H1 (cell line): ENCODE data around the gene MEF2A. TPM values are rescaled to one million over a fixed set of nuclear protein-coding genes. Genes with fewer than 3 reads are reported as not detected.

Experiments
- TBP ChIP-seq: IDR thresholded peaks from 2 replicates; pipeline ENCODE4 v1.6.1; 2011; ENCODE audit warnings: low read depth, low read length, improper control_type of control experiment
- polyA plus RNA-seq, 7 experiments: library from polyadenylated mRNA; depleted of rRNA in 3 of 7; stranded (reverse) in 5 of 7; unstranded in 2 of 7; fragments of >200 nt in 5 of 7; fragments of 200-250 nt in 2 of 7; gene quantifications; 1 replicate in 5 of 7; 2 replicates in 1 of 7; 4 replicates in 1 of 7; pipeline versions ENCODE4 v1.2.1 to v1.2.3, GENCODE V29; 2011 to 2013; ENCODE audit warnings: missing spikeins in 2 of 7, mixed read lengths in 2 of 7
- total RNA-seq: library from RNA; stranded (reverse); fragmentation: NEBNext Ultra II Directional; extraction: Animal tissue kit (Norgen Biotek cat#: 25700); gene quantifications from 2 replicates; pipeline ENCODE4 v1.2.1, GENCODE V29; 2021
- TF ChIP-seq, protein P1 (sequence below): IDR thresholded peaks from 2 replicates; pipeline ENCODE4 v1.6.1; 2012; ENCODE audit warnings: low read length, inconsistent platforms

The MEF2A gene
- total and polyA plus RNA-seq, 2 of the 8 experiments (the other 6 are each of a cell fraction or from before 2014, with no cell fraction given) = 15.6 to 22.5 TPM

DNA sequence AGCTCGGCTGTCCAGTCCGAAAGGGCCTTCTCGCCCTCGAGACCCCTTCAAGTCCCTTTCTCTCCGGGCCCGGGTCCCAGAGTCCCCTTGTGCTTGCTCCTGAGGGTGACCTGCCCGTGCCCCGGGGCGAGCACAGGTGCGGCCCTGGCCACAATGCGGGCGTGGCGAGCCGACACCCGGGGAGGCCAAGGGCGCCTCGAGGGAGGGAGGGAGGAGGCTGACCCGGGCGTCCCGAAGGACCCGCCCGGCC, 810 bp upstream of the MEF2A start (continued):
- TF ChIP-seq TBP = no peak
- TF ChIP-seq, protein P1, sequence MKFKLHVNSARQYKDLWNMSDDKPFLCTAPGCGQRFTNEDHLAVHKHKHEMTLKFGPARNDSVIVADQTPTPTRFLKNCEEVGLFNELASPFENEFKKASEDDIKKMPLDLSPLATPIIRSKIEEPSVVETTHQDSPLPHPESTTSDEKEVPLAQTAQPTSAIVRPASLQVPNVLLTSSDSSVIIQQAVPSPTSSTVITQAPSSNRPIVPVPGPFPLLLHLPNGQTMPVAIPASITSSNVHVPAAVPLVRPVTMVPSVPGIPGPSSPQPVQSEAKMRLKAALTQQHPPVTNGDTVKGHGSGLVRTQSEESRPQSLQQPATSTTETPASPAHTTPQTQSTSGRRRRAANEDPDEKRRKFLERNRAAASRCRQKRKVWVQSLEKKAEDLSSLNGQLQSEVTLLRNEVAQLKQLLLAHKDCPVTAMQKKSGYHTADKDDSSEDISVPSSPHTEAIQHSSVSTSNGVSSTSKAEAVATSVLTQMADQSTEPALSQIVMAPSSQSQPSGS = no peak
